HCT116 (cell line): Measurements from ENCODE around the gene SLC40A1. TPM values are rescaled to one million over a fixed set of nuclear protein-coding genes. Genes with fewer than 3 reads are reported as not detected.

Experiments used
- ATAC-seq: fragments of 200-7000 bp; cut with Tn5 transposase; 2 replicates; pipeline ENCODE4 v1.9.1; 2020; ENCODE audit warnings: mild to moderate bottlenecking, moderate library complexity
- BruUV-seq: library from RNA; stranded (reverse); fragments of 400-500 nt; replicated peaks from 2 replicates; lab custom pipeline; 2021; lab: Mats Ljungman, UMichigan
- CTCF ChIA-PET: fragments of 300-600 bp; sonication (Branson Sonifier 250); formaldehyde crosslinking; loops from one replicate; lab custom pipeline; 2021; ENCODE audit warnings: antibody characterized with exemption; lab: Charles Lee
- POLR2A ChIA-PET: fragments of 300-600, 350-600 bp; sonication (Branson Sonifier 250); formaldehyde crosslinking; loops from one replicate; lab custom pipeline; 2021; ENCODE audit warnings: antibody characterized with exemption; lab: Charles Lee
- RAD21 ChIA-PET, 2 experiments: fragments of 300-600 bp; sonication (Branson Sonifier 250); formaldehyde crosslinking; loops; one replicate each; lab custom pipeline; 2023; ENCODE audit warnings: low total read pairs in 2 of 2; ENCODE audit not compliant: uncharacterized antibody in 2 of 2, unreplicated experiment in 2 of 2, low non-redundant PET in 1 of 2; lab: Charles Lee
- DNase-seq: peaks from one replicate; pipeline ENCODE4 v3.0.0-alpha.2; 2010; ENCODE audit warnings: low read depth, low spot score
- H2AFZ ChIP-seq: fragments of 200-600 bp; shearing (Covaris generic), sonication (generic); 2 replicates; pipeline ENCODE4 v1.6.1; 2017; ENCODE audit warnings: low read depth, mixed run types, mixed read lengths, antibody characterized with exemption, low read length; ENCODE audit not compliant: poor library complexity, severe bottlenecking
- H3K27ac ChIP-seq: 2 replicates; pipeline ENCODE4 v1.5.1; 2012; ENCODE audit warnings: low read depth, low read length
- H3K27me3 ChIP-seq: fragments of 200-600 bp; sonication (generic); 2 replicates; pipeline ENCODE4 v1.6.1; 2016; ENCODE audit warnings: mixed run types, low read length, mixed read lengths; ENCODE audit not compliant: insufficient read depth
- H3K36me3 ChIP-seq, 2 experiments: fragments of 200-500 bp in 1 of 2; fragments of 200-600 bp in 1 of 2; sonication (Bioruptor generic) in 1 of 2; sonication (generic) in 1 of 2; 2 replicates each; pipeline versions ENCODE4 v1.5.1 to v1.6.1; 2014 to 2016; ENCODE audit warnings: low read length in 2 of 2, inconsistent platforms in 1 of 2, mixed read lengths in 1 of 2, mixed run types in 1 of 2; ENCODE audit not compliant: insufficient read depth in 2 of 2, control insufficient read depth in 1 of 2
- H3K4me1 ChIP-seq, 2 experiments: fragments of 200-600 bp in 1 of 2; sonication (generic) in 1 of 2; 2 replicates each; pipeline versions ENCODE4 v1.5.1 to v1.6.1; 2012 to 2017; ENCODE audit warnings: low read length in 2 of 2, inconsistent platforms in 1 of 2, mild to moderate bottlenecking in 1 of 2, mixed read lengths in 1 of 2, mixed run types in 1 of 2, moderate library complexity in 1 of 2; ENCODE audit not compliant: insufficient read depth in 2 of 2, control insufficient read depth in 1 of 2
- H3K4me2 ChIP-seq: fragments of 200-600 bp; sonication (generic); 2 replicates; pipeline ENCODE4 v1.6.1; 2017; ENCODE audit warnings: mixed run types, low read length, mixed read lengths
- H3K4me3 ChIP-seq, 2 experiments: fragments of 200-600 bp in 1 of 2; sonication (generic) in 1 of 2; replicated peaks in 1 of 2; 2 replicates each; pipeline ENCODE4 v1.5.1; 2011 to 2016; ENCODE audit warnings: low read length in 2 of 2, control low read depth in 1 of 2, low read depth in 1 of 2, mild to moderate bottlenecking in 1 of 2, mixed read lengths in 1 of 2, mixed run types in 1 of 2
- H3K79me2 ChIP-seq: fragments of 200-600 bp; sonication (generic); 2 replicates; pipeline ENCODE4 v1.6.1; 2017; ENCODE audit warnings: mild to moderate bottlenecking, mixed run types, low read length, moderate library complexity, mixed read lengths; ENCODE audit not compliant: insufficient read depth
- H3K9ac ChIP-seq: fragments of 200-600 bp; sonication (generic); 2 replicates; pipeline ENCODE4 v1.6.1; 2016; ENCODE audit warnings: low read length, mixed read lengths
- H3K9me2 ChIP-seq: fragments of 200-600 bp; sonication (generic), shearing (Covaris generic); 2 replicates; pipeline ENCODE4 v1.6.1; 2017; ENCODE audit warnings: mixed run types, mild to moderate bottlenecking, moderate library complexity; ENCODE audit not compliant: insufficient read depth
- H3K9me3 ChIP-seq, 2 experiments: fragments of 200-500 bp in 1 of 2; fragments of 200-600 bp in 1 of 2; sonication (Bioruptor generic) in 1 of 2; sonication (generic) in 1 of 2; 2 replicates each; pipeline ENCODE4 v1.6.1; 2014 to 2017; ENCODE audit warnings: low read length in 2 of 2, mixed read lengths in 2 of 2, inconsistent platforms in 1 of 2, low read depth in 1 of 2, mild to moderate bottlenecking in 1 of 2, mixed run types in 1 of 2, moderate library complexity in 1 of 2; ENCODE audit not compliant: control insufficient read depth in 1 of 2, insufficient read depth in 1 of 2
- H4K20me1 ChIP-seq: fragments of 200-600 bp; sonication (generic), shearing (Covaris generic); 2 replicates; pipeline ENCODE4 v1.6.1; 2017; ENCODE audit warnings: mixed run types, mild to moderate bottlenecking, moderate library complexity; ENCODE audit not compliant: insufficient read depth
- CEBPB ChIP-seq: IDR thresholded peaks from 2 replicates; pipeline ENCODE4 v1.6.1; 2012; ENCODE audit warnings: low read depth
- ELF1 ChIP-seq: IDR thresholded peaks from 2 replicates; pipeline ENCODE4 v1.6.1; 2012; ENCODE audit warnings: low read depth, borderline replicate concordance
- EZH2phosphoT487 ChIP-seq: fragments of 200-600 bp; IDR thresholded peaks from 2 replicates; pipeline ENCODE4 v1.6.1; 2018; ENCODE audit warnings: antibody characterized with exemption, borderline replicate concordance
- FOSL1 ChIP-seq: IDR thresholded peaks from 2 replicates; pipeline ENCODE4 v1.6.1; 2012; ENCODE audit warnings: low read depth
- JUND ChIP-seq: IDR thresholded peaks from 2 replicates; pipeline ENCODE4 v1.6.1; 2012
- MAX ChIP-seq: IDR thresholded peaks from 2 replicates; pipeline ENCODE4 v1.6.1; 2012
- POLR2A ChIP-seq: IDR thresholded peaks from 2 replicates; pipeline ENCODE4 v1.7.0; 2011; ENCODE audit warnings: borderline replicate concordance; ENCODE audit not compliant: insufficient read depth, insufficient read length; ENCODE audit errors: extremely low read depth
- POLR2AphosphoS5 ChIP-seq: IDR thresholded peaks from 2 replicates; pipeline ENCODE4 v1.6.1; 2011; ENCODE audit warnings: mild to moderate bottlenecking, low read depth, low read length, moderate library complexity
- RAD21 ChIP-seq: IDR thresholded peaks from 2 replicates; pipeline ENCODE4 v1.6.1; 2012; ENCODE audit warnings: low read depth, mild to moderate bottlenecking
- REST ChIP-seq: IDR thresholded peaks from 2 replicates; pipeline ENCODE4 v1.6.1; 2012; ENCODE audit warnings: low read depth
- SP1 ChIP-seq: IDR thresholded peaks from 2 replicates; pipeline ENCODE4 v1.6.1; 2012; ENCODE audit warnings: low read depth
- SRF ChIP-seq: IDR thresholded peaks from 2 replicates; pipeline ENCODE4 v1.6.1; 2012; ENCODE audit warnings: low read depth
- TCF7L2 ChIP-seq: IDR thresholded peaks from 2 replicates; pipeline ENCODE4 v1.7.0; 2011; ENCODE audit warnings: borderline replicate concordance, inconsistent platforms; ENCODE audit not compliant: insufficient read depth, insufficient read length; ENCODE audit errors: extremely low read depth
- YY1 ChIP-seq: IDR thresholded peaks from 2 replicates; pipeline ENCODE4 v1.6.1; 2011; ENCODE audit warnings: low read length, low read depth, moderate library complexity, mild to moderate bottlenecking; ENCODE audit not compliant: insufficient replicate concordance; ENCODE audit errors: extremely low read depth
- ZNF274 ChIP-seq: fragments of 200-500 bp; sonication (Bioruptor generic); IDR thresholded peaks from 2 replicates; pipeline ENCODE4 v1.6.1; 2014; ENCODE audit warnings: mild to moderate bottlenecking, low read depth, low read length, inconsistent platforms
- intact Hi-C: fragments of 100-400 bp; cut with micrococcal nuclease; formaldehyde crosslinking; loops from 2 replicates; pipeline ENCODE4 v1.10.0; 2022
- total RNA-seq: library from RNA; stranded (reverse); gene quantifications from one replicate; pipeline ENCODE4 v1.2.1, GENCODE V29; 2021; ENCODE audit not compliant: unreplicated experiment
- TF ChIP-seq, protein P1 (sequence below): IDR thresholded peaks from 2 replicates; pipeline ENCODE4 v1.6.1; 2012

The SLC40A1 gene
- total RNA-seq, 1 experiment from 2014 or later = 1.5 TPM

- Histone ChIP-seq H3K27ac (no peak overlapping the region), H3K9me3 (no peaks in the 10 kb centered on the region), H3K36me3 (no peaks in the 10 kb centered on the region), H4K20me1 (no peaks in the 10 kb centered on the region), H3K4me1 (no peaks in the 10 kb centered on the region), H2AFZ (no peak overlapping the region), H3K79me2 (no peaks in the 10 kb centered on the region), H3K9me2 (no peaks in the 10 kb centered on the region), H3K4me2 (no peak overlapping the region)
- intact Hi-C loops = no loop called here
- DNase-seq = no peak
- CTCF ChIA-PET = no interaction called here
- no TSS peak for BruUV-seq
- no peak for ATAC-seq
- POLR2A ChIA-PET = no interaction called here
- RAD21 ChIA-PET = interaction anchor here in 1 of 2 experiments (0.7 kb wide), 1 partner anchor 152 kb away, joined by 3 read pairs; no protein-coding TSS in a partner anchor
- TF ChIP-seq JUND (no peak), EZH2phosphoT487 (no peak)
- TF ChIP-seq, all 23 proteins: peak for 0
- no peak overlapping the region for H3K9ac ChIP-seq
- H3K27me3 ChIP-seq = no peaks in the 10 kb centered on the region
- no peak overlapping the region for H3K4me3 ChIP-seq
These were observed 28.8 kb upstream of the SLC40A1 start for GRCh38 chr2:189609423-189609816.

DNA sequence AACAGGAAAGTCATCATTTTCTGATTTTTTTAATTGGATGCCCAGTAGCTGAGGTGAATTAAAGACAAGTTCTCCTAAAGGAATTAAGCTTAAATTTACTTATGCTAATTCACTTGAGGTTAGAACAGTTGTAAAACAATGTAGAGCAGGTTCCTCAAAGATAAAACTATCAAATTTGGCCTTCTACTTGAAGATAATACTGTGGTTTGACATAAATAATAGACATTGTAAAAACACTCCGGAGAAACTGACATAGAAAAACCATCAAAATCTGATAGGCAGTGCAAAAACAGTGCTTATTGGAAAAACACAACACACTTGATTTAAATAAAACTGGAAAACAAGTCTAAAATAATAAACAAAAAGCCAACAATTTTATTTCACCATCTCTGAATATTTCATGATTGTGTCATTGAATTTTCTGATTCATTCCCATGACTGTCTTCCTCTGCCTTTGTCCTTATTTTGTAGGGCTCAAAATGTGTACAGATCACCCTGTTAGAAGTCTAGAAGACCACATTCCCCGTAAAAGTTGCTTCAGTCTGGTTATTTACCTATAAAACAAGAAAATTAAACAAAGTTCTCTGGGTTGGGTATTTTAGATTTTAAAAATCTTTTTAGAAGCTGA is 28.3 kb upstream of the SLC40A1 start:
- Histone ChIP-seq H2AFZ (no peak overlapping the region), H3K36me3 (no peaks in the 10 kb centered on the region), H3K4me1 (no peaks in the 10 kb centered on the region), H3K9me3 (no peaks in the 10 kb centered on the region), H4K20me1 (no peaks in the 10 kb centered on the region), H3K4me3 (no peak overlapping the region), H3K27ac (no peak overlapping the region), H3K4me2 (no peak overlapping the region), H3K9me2 (no peaks in the 10 kb centered on the region), H3K9ac (no peak overlapping the region), H3K27me3 (no peaks in the 10 kb centered on the region), H3K79me2 (no peaks in the 10 kb centered on the region)
- intact Hi-C loops = no loop called here
- ChIA-PET CTCF (no interaction called here), POLR2A (no interaction called here), RAD21 (interaction anchor here in 1 of 2 experiments (0.7 kb wide), 1 partner anchor 152 kb away, joined by 3 read pairs; no protein-coding TSS in a partner anchor)
- ATAC-seq (no peak), DNase-seq (no peak)
- TF ChIP-seq POLR2A (no peak), RAD21 (no peak), ELF1 (no peak), SP1 (no peak), YY1 (no peak), FOSL1 (no peak), SRF (no peak), CEBPB (no peak), REST (no peak), TCF7L2 (no peak), POLR2AphosphoS5 (no peak), ZNF274 (no peak), MAX (no peak)
- TF ChIP-seq, protein P1, sequence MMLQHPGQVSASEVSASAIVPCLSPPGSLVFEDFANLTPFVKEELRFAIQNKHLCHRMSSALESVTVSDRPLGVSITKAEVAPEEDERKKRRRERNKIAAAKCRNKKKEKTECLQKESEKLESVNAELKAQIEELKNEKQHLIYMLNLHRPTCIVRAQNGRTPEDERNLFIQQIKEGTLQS = no peak
- no TSS peak for BruUV-seq
